Endodermal cell (in vitro differentiated cells): ENCODE data around the gene PCBD1. TPM values are rescaled to one million over a fixed set of nuclear protein-coding genes. Genes with fewer than 3 reads are reported as not detected.

Experiments
- DNase-seq: peaks from one replicate; pipeline ENCODE4 v3.0.0-alpha.2; 2017
- H3K27ac ChIP-seq: 2 replicates; pipeline ENCODE4 v1.5.1; 2013; ENCODE audit warnings: mild to moderate bottlenecking, low read depth, low read length, moderate library complexity
- H3K27me3 ChIP-seq: 2 replicates; pipeline ENCODE4 v1.6.1; 2013; ENCODE audit warnings: mild to moderate bottlenecking, low read length, moderate library complexity; ENCODE audit not compliant: insufficient read depth, control insufficient read depth, poor library complexity, severe bottlenecking
- H3K36me3 ChIP-seq: 2 replicates; pipeline ENCODE4 v1.7.0; 2013; ENCODE audit warnings: mild to moderate bottlenecking, low read length, moderate library complexity; ENCODE audit not compliant: control insufficient read depth, insufficient read depth
- H3K4me1 ChIP-seq: one replicate; pipeline ENCODE4 v1.7.0; 2013; ENCODE audit warnings: low read length; ENCODE audit not compliant: control insufficient read depth, insufficient read depth
- H3K4me3 ChIP-seq: 2 replicates; pipeline ENCODE4 v1.5.1; 2013; ENCODE audit warnings: mild to moderate bottlenecking, low read length, moderate library complexity
- H3K9ac ChIP-seq: 2 replicates; pipeline ENCODE4 v1.6.1; 2013; ENCODE audit warnings: mild to moderate bottlenecking, low read length, moderate library complexity; ENCODE audit not compliant: poor library complexity, severe bottlenecking; ENCODE audit errors: extremely low read depth
- H3K9me3 ChIP-seq: 2 replicates; pipeline ENCODE4 v1.6.1; 2013; ENCODE audit warnings: mild to moderate bottlenecking, low read length, moderate library complexity; ENCODE audit not compliant: control insufficient read depth
- H3K27ac Mint-ChIP-seq: 2 replicates; pipeline ENCODE4 v1.8.0; 2020; ENCODE audit warnings: mixed read lengths
- H3K27me3 Mint-ChIP-seq: 2 replicates; pipeline ENCODE4 v1.8.0; 2021; ENCODE audit warnings: mild to moderate bottlenecking, mixed read lengths; ENCODE audit not compliant: insufficient read depth
- H3K36me3 Mint-ChIP-seq: 2 replicates; pipeline ENCODE4 v1.8.0; 2020; ENCODE audit warnings: low read depth, mixed read lengths
- H3K4me1 Mint-ChIP-seq: 2 replicates; pipeline ENCODE4 v1.8.0; 2020; ENCODE audit warnings: mixed read lengths
- H3K4me3 Mint-ChIP-seq: 2 replicates; pipeline ENCODE4 v1.8.0; 2020; ENCODE audit warnings: mild to moderate bottlenecking, moderate library complexity, mixed read lengths
- H3K9me3 Mint-ChIP-seq: 2 replicates; pipeline ENCODE4 v1.8.0; 2020; ENCODE audit warnings: mild to moderate bottlenecking, mixed read lengths
- CTCF ChIP-seq: fragments of 200-600 bp; sonication (generic); conservative IDR thresholded peaks from 2 replicates; pipeline ENCODE4 v1.5.0; 2021; ENCODE audit warnings: antibody characterized with exemption, mild to moderate bottlenecking
- WGBS, 2 experiments: methylation state at CpG; one replicate each; pipeline versions ENCODE4 v1.1.5 to v1.1.7; 2013; ENCODE audit warnings: missing lambda C conversion rate in 2 of 2, mixed read lengths in 1 of 2; ENCODE audit not compliant: insufficient coverage in 1 of 2, insufficient read length in 1 of 2; 5-methylcytosine and 5-hydroxymethylcytosine counted together
- total RNA-seq, 2 donors: library from RNA; stranded (reverse); fragmentation: NEBNext Ultra II Directional in 1 of 2; extraction: Animal tissue kit (Norgen Biotek cat#: 25700) in 1 of 2; gene quantifications; 2 replicates in 1 of 2; 3 replicates in 1 of 2; pipeline ENCODE4 v1.2.1, GENCODE V29; 2021

Gene PCBD1
- total RNA-seq, 2 donors from 2014 or later = 168 to 183 TPM

DNA sequence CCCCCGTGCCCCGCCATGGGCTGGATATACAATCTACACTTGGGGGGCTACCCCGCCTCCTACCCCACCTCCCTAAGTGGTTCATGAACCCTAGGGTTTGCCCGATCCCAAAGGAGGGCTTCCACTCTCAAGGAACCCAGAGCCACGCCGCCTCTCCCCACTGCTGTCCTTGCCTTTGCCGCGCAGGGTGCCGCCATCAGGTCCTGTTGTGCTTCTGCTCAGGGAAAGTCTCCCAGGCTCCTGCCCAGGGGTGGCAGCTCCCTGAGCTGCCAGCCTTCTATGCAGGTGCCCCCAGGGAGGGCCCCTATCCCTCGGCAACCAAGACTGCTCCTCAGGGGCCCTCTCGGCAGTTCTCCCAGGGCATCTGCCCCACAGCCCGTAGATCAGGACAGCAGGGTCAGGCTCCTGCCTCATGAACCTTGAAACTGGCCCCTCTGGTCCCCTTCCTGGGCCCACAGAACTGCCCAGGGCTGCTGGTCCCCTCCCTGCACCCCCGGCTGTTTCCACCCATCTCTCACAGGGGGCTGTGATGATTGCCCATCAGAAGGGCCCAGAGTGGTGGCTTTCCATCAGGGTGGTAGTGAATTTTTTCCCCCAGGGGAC, 13.0 kb upstream of the PCBD1 start:
- Mint-ChIP-seq H3K36me3 (no peaks in the 10 kb centered on the region), H3K9me3 (peaks cover 5% of the 10 kb centered on the region), H3K4me3 (no peak overlapping the region), H3K27ac (no peak overlapping the region), H3K27me3 (no peaks in the 10 kb centered on the region), H3K4me1 (peaks cover 60% of the 10 kb centered on the region)
- no peak overlapping the region for H3K9ac ChIP-seq
- DNase-seq = no peak
- 94 to 95% methylated on average over 10 to 13 of the region's 13 CpGs for WGBS, 2 experiments
- H3K27ac ChIP-seq = no peak overlapping the region
- no peak overlapping the region for H3K4me3 ChIP-seq
- no peaks in the 10 kb centered on the region for H3K36me3 ChIP-seq
- H3K4me1 ChIP-seq = peaks cover 18% of the 10 kb centered on the region
- H3K27me3 ChIP-seq = no peaks in the 10 kb centered on the region
- peaks cover 6% of the 10 kb centered on the region for H3K9me3 ChIP-seq
- TF ChIP-seq CTCF = no peak

DNA sequence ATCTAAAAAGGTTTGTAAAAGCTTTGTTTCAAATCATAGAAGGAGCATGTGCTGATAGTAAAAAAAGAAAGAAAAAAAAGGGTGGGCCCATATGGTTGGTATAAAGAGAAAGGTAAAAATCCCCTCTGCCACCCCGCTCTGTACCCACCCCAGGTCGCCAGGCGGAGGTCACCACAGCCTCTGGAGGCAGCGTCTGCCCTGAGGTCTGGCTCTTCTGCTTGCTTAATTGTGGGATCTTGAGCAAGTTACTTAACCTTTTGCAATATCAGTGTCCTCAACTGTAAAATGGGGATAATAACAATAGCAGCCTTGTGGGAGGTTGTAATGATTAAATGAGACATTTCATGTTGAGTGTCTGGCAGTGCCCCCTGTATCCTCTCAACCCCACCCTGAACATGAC, 10.7 kb upstream of the PCBD1 start:
- peaks cover 7% of the 10 kb centered on the region for H3K9me3 Mint-ChIP-seq
- no peak for TF ChIP-seq CTCF
- Histone ChIP-seq H3K36me3 (no peaks in the 10 kb centered on the region), H3K4me3 (no peak overlapping the region), H3K27me3 (no peaks in the 10 kb centered on the region), H3K4me1 (peaks cover 13% of the 10 kb centered on the region), H3K9me3 (peaks cover 14% of the 10 kb centered on the region), H3K9ac (no peak overlapping the region), H3K27ac (no peak overlapping the region)
- DNase-seq = no peak
- no peak overlapping the region for H3K4me3 Mint-ChIP-seq
- peak overlapping the region; percentile 66 for H3K27ac Mint-ChIP-seq
- H3K36me3 Mint-ChIP-seq = no peaks in the 10 kb centered on the region
- peaks cover 46% of the 10 kb centered on the region for H3K4me1 Mint-ChIP-seq
- 93% methylated on average over 4 of the region's 4 CpGs; no CpG with 5 or more reads in 1 of the 2 experiments for WGBS, 2 experiments
- peaks cover 2% of the 10 kb centered on the region for H3K27me3 Mint-ChIP-seq

GRCh38 chr10:70898687-70899086, 10.3 kb upstream of the PCBD1 start:
- no peaks in the 10 kb centered on the region for H3K36me3 Mint-ChIP-seq
- peaks cover 2% of the 10 kb centered on the region for H3K27me3 Mint-ChIP-seq
- WGBS, 2 experiments = 93 to 94% methylated on average over 3 of the region's 3 CpGs
- no peak overlapping the region for H3K9ac ChIP-seq
- no peak overlapping the region for H3K27ac Mint-ChIP-seq
- no peak for DNase-seq
- no peaks in the 10 kb centered on the region for H3K27me3 ChIP-seq
- peaks cover 14% of the 10 kb centered on the region for H3K9me3 ChIP-seq
- TF ChIP-seq CTCF = no peak
- H3K4me3 Mint-ChIP-seq = no peak overlapping the region
- H3K27ac ChIP-seq = no peak overlapping the region
- peaks cover 44% of the 10 kb centered on the region for H3K4me1 Mint-ChIP-seq
- H3K36me3 ChIP-seq = no peaks in the 10 kb centered on the region
- peaks cover 13% of the 10 kb centered on the region for H3K4me1 ChIP-seq
- H3K4me3 ChIP-seq = no peak overlapping the region
- peaks cover 7% of the 10 kb centered on the region for H3K9me3 Mint-ChIP-seq
